ENCODE measurements around the gene PDLIM1.
"Not testable (repeated sequence)": the region's sequence is repeated elsewhere in the genome, so short reads cannot be mapped to it uniquely, and the experiment has no call there.

The PDLIM1 gene

GRCh38 chr10:95237376-95238170, 53.2 kb downstream of the PDLIM1 start:
- no peak for DNase-seq

GRCh38 chr10:95236068-95236903, 54.5 kb downstream of the PDLIM1 start:
- DNase-seq = no peak

GRCh38 chr10:95235676-95236067, 55.1 kb downstream of the PDLIM1 start:
- DNase-seq = no peak

- no peak for DNase-seq
Measured at GRCh38 chr10:95234951-95235350, 55.9 kb downstream of the PDLIM1 start.

GRCh38 chr10:95233377-95234034, 57.3 kb downstream of the PDLIM1 start:
- no peak for DNase-seq

GRCh38 chr10:95230677-95231586, 59.9 kb downstream of the PDLIM1 start:
- not testable (repeated sequence) for DNase-seq

GRCh38 chr10:95229724-95230627, 60.8 kb downstream of the PDLIM1 start:
- DNase-seq = no peak

- DNase-seq = not testable (repeated sequence)
Measured at GRCh38 chr10:95228934-95229723, 61.7 kb downstream of the PDLIM1 start.

GRCh38 chr10:95225136-95225535, 65.7 kb downstream of the PDLIM1 start:
- no peak for DNase-seq

- no peak for DNase-seq
Measured at GRCh38 chr10:95221124-95221523, 69.7 kb downstream of the PDLIM1 start.

- DNase-seq = no peak
Measured at GRCh38 chr10:95220539-95220938, 70.3 kb downstream of the PDLIM1 start.

GRCh38 chr10:95217476-95217875, 73.3 kb downstream of the PDLIM1 start:
- no peak for DNase-seq

- no peak for DNase-seq
Measured at GRCh38 chr10:95214793-95215192, 76.0 kb downstream of the PDLIM1 start.

- no peak for DNase-seq
Measured at GRCh38 chr10:95214369-95214768, 76.4 kb downstream of the PDLIM1 start.

- no peak for DNase-seq
Measured at GRCh38 chr10:95211606-95212279, 79.1 kb downstream of the PDLIM1 start.

GRCh38 chr10:95209509-95210127, 81.2 kb downstream of the PDLIM1 start:
- no peak for DNase-seq

GRCh38 chr10:95208702-95209391, 82.0 kb downstream of the PDLIM1 start:
- DNase-seq = no peak

- not testable (repeated sequence) for DNase-seq
Measured at GRCh38 chr10:95202865-95203264, 87.9 kb downstream of the PDLIM1 start.

- DNase-seq = no peak
Measured at GRCh38 chr10:95201736-95202135, 89.1 kb downstream of the PDLIM1 start.
